HEK293T (cell line): ENCODE data around the gene NIPSNAP3A.

Experiments used
- ARNT ChIP-seq: fragments of 450-650 bp; IDR thresholded peaks from 2 replicates; pipeline ENCODE4 v1.6.1; 2017; ENCODE audit warnings: mild to moderate bottlenecking
- BHLHE40 ChIP-seq: fragments of 450-650 bp; IDR thresholded peaks from 2 replicates; pipeline ENCODE4 v1.6.1; 2016; ENCODE audit warnings: mild to moderate bottlenecking, moderate library complexity, borderline replicate concordance
- CTBP1 ChIP-seq: fragments of 450-650 bp; IDR thresholded peaks from 2 replicates; pipeline ENCODE4 v1.6.1; 2016; ENCODE audit warnings: borderline replicate concordance
- FOXA1 ChIP-seq: fragments of 450-650 bp; IDR thresholded peaks from 2 replicates; pipeline ENCODE4 v1.6.1; 2016; ENCODE audit warnings: mild to moderate bottlenecking
- FOXK2 ChIP-seq: fragments of 450-650 bp; IDR thresholded peaks from 2 replicates; pipeline ENCODE4 v1.6.1; 2016; ENCODE audit warnings: mild to moderate bottlenecking
- FOXM1 ChIP-seq: fragments of 450-650 bp; IDR thresholded peaks from 2 replicates; pipeline ENCODE4 v1.6.1; 2017; ENCODE audit warnings: mild to moderate bottlenecking, borderline replicate concordance
- HDGF ChIP-seq: fragments of 450-650 bp; IDR thresholded peaks from 2 replicates; pipeline ENCODE4 v1.6.1; 2017; ENCODE audit warnings: antibody characterized with exemption, borderline replicate concordance
- L3MBTL2 ChIP-seq: fragments of 450-650 bp; conservative IDR thresholded peaks from 2 replicates; pipeline ENCODE4 v1.6.1; 2016; ENCODE audit warnings: mild to moderate bottlenecking
- NFRKB ChIP-seq: fragments of 450-650 bp; IDR thresholded peaks from 2 replicates; pipeline ENCODE4 v1.6.1; 2016; ENCODE audit warnings: mild to moderate bottlenecking, moderate library complexity
- SP1 ChIP-seq: fragments of 450-650 bp; IDR thresholded peaks from 2 replicates; pipeline ENCODE4 v1.6.1; 2017
- SUZ12 ChIP-seq: fragments of 450-650 bp; IDR thresholded peaks from 2 replicates; pipeline ENCODE4 v1.6.1; 2016; ENCODE audit warnings: mild to moderate bottlenecking
- ZNF384 ChIP-seq: fragments of 450-650 bp; IDR thresholded peaks from 2 replicates; pipeline ENCODE4 v1.6.1; 2016
- TF ChIP-seq, protein P1 (sequence below): fragments of 450-650 bp; IDR thresholded peaks from 2 replicates; pipeline ENCODE4 v1.6.1; 2016

DNA sequence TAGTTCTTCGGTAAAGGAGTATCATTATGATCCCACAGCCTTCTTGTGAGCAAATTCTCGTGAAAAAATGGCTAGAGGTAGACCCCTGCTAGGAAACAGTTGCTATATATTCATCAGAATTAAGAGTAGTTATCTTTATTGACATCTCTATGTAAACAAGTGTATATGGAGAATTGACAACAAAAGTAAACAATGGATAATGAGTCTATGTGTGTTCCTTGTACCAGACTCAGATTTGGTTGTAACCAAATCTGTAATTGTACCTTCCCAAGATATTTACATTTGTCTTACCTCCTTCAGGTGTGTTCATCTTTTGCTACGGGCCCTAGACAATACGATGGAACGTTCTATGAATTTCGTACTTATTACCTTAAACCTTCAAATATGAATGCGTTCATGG is 18.5 kb downstream of the NIPSNAP3A start:
- TF ChIP-seq FOXA1 = no peak
- TF ChIP-seq BHLHE40 = no peak
- TF ChIP-seq FOXM1 = no peak
- TF ChIP-seq CTBP1 = no peak
- no peak for TF ChIP-seq FOXK2
- no peak for TF ChIP-seq SP1
- TF ChIP-seq, protein P1, sequence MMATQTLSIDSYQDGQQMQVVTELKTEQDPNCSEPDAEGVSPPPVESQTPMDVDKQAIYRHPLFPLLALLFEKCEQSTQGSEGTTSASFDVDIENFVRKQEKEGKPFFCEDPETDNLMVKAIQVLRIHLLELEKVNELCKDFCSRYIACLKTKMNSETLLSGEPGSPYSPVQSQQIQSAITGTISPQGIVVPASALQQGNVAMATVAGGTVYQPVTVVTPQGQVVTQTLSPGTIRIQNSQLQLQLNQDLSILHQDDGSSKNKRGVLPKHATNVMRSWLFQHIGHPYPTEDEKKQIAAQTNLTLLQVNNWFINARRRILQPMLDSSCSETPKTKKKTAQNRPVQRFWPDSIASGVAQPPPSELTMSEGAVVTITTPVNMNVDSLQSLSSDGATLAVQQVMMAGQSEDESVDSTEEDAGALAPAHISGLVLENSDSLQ = no peak
- no peak for TF ChIP-seq L3MBTL2
- no peak for TF ChIP-seq NFRKB
- TF ChIP-seq HDGF = no peak
- TF ChIP-seq SUZ12 = no peak
- TF ChIP-seq ZNF384 = no peak
- TF ChIP-seq ARNT = no peak
